MG63 (cell line): ENCODE measurements around the gene PSD4. TPM values are rescaled to one million over a fixed set of nuclear protein-coding genes. Genes with fewer than 3 reads are reported as not detected.
A peak's percentile ranks its signal among the peaks of the same experiment; 100 is the strongest.

Source experiments
- DNase-seq: peaks from one replicate; pipeline ENCODE4 v3.0.0-alpha.2; 2020
- H3K27me3 ChIP-seq: fragments of 250-450 bp; sonication (Bioruptor Pico); 2 replicates; pipeline ENCODE4 v1.5.1; 2020; ENCODE audit warnings: mild to moderate bottlenecking, moderate library complexity
- H3K36me3 ChIP-seq: fragments of 250-450 bp; sonication (Bioruptor Pico); 2 replicates; pipeline ENCODE4 v1.5.1; 2020; ENCODE audit warnings: mild to moderate bottlenecking, moderate library complexity
- H3K4me3 ChIP-seq: fragments of 250-450 bp; sonication (Bioruptor Pico); 2 replicates; pipeline ENCODE4 v1.5.1; 2020; ENCODE audit warnings: mild to moderate bottlenecking, moderate library complexity
- H3K9me3 ChIP-seq: fragments of 250-450 bp; sonication (Bioruptor Pico); 2 replicates; pipeline ENCODE4 v1.5.1; 2020; ENCODE audit warnings: mild to moderate bottlenecking, moderate library complexity
- total RNA-seq: library from RNA; depleted of rRNA; stranded (reverse); fragments of >200 nt; shearing (Covaris generic); gene quantifications from 2 replicates; pipeline ENCODE4 v1.2.3, GENCODE V29; 2014; ENCODE audit warnings: low replicate concordance

Gene PSD4
- total RNA-seq, 1 experiment from 2014 or later = 0.16 TPM

- Histone ChIP-seq H3K9me3 (no peaks in the 10 kb centered on the region), H3K4me3 (no peak overlapping the region), H3K36me3 (no peaks in the 10 kb centered on the region), H3K27me3 (no peaks in the 10 kb centered on the region)
- DNase-seq = no peak
Measured at GRCh38 chr2:113176696-113177355, 3.1 kb downstream of the PSD4 start.

GRCh38 chr2:113178069-113178746 is 4.4 kb downstream of the PSD4 start:
- no peak for DNase-seq
- H3K9me3 ChIP-seq = no peaks in the 10 kb centered on the region
- H3K4me3 ChIP-seq = no peak overlapping the region
- H3K36me3 ChIP-seq = no peaks in the 10 kb centered on the region
- no peaks in the 10 kb centered on the region for H3K27me3 ChIP-seq

GRCh38 chr2:113178891-113179290 is 5.1 kb downstream of the PSD4 start:
- Histone ChIP-seq H3K4me3 (no peak overlapping the region), H3K9me3 (no peaks in the 10 kb centered on the region), H3K27me3 (no peaks in the 10 kb centered on the region), H3K36me3 (no peaks in the 10 kb centered on the region)
- no peak for DNase-seq

DNA sequence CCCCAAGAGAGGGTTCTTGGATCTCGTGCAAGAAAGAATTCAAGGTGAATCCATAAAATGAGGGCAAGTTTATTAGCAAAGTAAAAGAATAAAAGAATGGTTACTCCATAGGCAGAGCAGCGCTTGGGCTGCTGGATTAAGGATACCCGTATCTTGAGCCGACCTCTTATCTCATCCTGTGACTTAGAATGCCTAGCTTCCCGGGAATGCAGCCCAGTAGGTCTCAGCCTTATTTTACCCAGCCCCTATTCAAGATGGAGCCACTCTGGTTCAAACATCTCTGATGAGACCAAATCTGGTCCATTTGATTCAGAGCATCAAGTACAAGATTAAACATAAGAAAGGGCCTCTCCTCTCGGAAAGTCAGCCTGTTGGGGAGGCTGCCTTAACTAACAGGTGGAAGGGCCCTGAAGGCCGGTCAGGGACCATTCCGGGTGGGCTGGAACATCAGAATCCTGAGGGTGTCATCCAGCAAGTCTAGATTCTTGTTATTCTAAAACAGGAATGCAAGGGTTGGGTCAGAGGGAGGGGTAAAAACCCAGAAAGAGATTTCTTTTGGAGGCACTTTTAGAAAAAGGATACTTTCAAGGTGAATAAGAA is 5.8 kb downstream of the PSD4 start:
- Histone ChIP-seq H3K27me3 (no peaks in the 10 kb centered on the region), H3K9me3 (no peaks in the 10 kb centered on the region), H3K4me3 (no peak overlapping the region), H3K36me3 (no peaks in the 10 kb centered on the region)
- DNase-seq = no peak

DNA sequence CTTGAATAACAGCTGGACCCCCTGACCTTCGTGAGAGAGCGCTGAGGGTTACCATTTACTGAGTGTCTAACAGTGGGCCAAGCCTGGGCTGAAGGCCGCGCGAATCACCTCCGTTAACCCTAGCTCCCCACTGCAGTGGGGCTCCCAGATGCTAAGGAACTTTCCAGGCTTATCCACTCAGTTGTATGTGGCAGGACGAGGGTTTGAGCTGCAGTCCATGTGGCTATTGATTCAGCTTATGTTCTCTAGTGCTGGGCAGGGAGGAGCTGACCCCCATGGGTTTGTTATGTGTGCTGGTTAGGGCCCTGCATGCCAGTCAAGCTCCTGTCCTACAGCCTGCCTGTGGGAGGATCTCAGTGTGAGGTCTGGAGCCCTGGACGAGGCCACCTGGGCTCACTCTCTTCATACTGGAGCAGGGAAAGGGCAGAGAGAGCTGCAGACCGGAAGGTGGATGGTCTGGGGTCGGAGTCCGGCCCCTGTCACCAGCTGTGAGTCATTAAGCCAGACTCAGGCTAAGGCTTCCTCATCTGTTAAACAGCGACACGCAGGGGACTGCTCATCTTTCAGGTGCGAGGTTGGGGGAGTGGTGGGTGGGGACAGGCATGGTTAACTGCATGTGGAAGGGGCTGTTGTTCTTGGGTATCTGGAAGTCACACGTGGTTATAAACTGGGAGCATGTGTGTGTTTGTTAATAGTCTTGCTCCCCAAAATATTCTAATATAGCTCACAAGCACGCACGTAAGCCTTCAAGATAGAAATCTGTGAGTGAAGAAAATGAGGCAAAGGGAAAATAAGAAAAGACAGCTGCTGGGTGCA is 6.6 kb downstream of the PSD4 start:
- H3K36me3 ChIP-seq = no peaks in the 10 kb centered on the region
- no peaks in the 10 kb centered on the region for H3K27me3 ChIP-seq
- no peak for DNase-seq
- no peaks in the 10 kb centered on the region for H3K9me3 ChIP-seq
- H3K4me3 ChIP-seq = no peak overlapping the region

DNA sequence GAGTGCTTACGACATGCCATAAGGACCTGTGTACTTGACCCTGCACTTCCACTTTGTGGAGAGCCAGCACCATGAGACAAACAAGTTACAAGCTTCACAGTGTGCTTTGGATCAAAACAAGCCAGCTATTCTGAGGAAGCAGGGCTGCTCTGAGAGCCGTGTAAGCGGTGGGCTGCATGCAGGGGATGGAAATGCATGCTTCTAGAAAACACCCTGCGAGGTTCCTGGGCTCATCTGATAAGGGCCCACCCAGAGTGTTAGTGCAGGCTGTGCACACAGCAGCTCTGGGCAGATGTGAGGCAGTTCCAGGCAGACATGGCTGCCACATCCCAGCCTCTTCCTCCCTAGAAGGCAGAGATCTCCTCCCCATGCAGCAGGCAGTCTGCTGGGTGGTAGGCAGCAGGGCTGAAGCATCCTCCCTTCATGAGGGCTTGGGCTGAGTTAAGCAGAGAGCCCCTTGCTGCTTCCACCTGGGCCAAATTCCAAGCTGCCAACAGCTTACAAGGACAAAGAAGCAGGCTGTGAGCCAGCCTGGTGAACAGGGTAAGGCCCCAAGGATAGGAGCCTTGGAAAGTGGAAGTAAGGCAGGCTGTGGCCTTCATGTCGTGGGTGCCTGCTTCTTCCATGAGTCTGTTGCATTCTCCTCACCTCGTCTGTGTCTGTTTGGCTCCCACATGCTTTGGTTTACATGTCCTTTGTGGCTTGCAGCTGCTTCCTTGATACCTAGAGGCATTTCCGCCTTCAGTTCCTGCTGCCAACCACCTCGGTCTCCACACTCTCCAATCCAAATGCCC is 7.7 kb downstream of the PSD4 start:
- H3K27me3 ChIP-seq = no peaks in the 10 kb centered on the region
- H3K36me3 ChIP-seq = no peaks in the 10 kb centered on the region
- no peak overlapping the region for H3K4me3 ChIP-seq
- no peaks in the 10 kb centered on the region for H3K9me3 ChIP-seq
- no peak for DNase-seq

- no peaks in the 10 kb centered on the region for H3K9me3 ChIP-seq
- no peak for DNase-seq
- no peaks in the 10 kb centered on the region for H3K36me3 ChIP-seq
- H3K4me3 ChIP-seq = no peak overlapping the region
- H3K27me3 ChIP-seq = no peaks in the 10 kb centered on the region
Measured at GRCh38 chr2:113182471-113183260, 8.9 kb downstream of the PSD4 start.

DNA sequence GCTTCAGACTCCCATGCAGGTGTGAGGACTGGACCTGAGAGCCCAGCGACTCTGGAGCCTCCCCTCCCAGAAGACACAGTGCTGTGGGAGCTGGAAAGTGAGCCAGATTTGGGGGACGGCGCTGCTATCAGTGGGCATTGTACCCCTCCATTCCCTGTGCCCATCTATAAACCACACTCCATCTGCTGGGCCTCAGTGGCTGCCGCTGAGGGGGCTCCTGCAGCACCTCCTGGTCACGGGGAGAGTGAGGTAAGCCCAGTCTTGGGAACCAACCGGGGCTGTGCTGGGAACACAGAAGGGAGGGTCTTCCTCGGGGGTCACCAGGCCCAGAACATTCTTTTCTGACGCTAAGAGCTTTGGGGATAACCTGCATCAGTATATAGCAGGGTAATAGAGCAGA is 9.5 kb downstream of the PSD4 start:
- Histone ChIP-seq H3K4me3 (no peak overlapping the region), H3K27me3 (no peaks in the 10 kb centered on the region), H3K36me3 (no peaks in the 10 kb centered on the region), H3K9me3 (no peaks in the 10 kb centered on the region)
- DNase-seq = no peak

DNA sequence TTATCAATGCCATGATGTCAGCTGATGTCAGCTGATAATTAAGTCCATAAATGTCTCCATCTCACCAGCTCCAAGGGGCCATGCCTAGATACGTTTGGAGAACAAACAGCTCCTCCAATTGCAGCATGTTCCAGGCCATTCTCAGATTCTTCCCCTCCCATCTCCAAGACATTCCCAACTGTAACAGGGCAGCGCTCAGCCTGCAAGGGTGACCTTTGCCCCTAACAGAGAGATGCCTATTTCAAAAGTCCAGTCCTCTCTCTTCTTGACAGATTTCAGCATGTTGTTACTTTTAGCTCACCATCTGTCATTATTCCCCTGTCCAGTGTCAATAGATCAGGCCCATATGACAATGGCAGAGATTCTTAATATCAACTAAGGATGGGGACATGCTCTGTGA is 9.9 kb downstream of the PSD4 start:
- Histone ChIP-seq H3K27me3 (no peaks in the 10 kb centered on the region), H3K4me3 (no peak overlapping the region), H3K9me3 (no peaks in the 10 kb centered on the region), H3K36me3 (no peaks in the 10 kb centered on the region)
- no peak for DNase-seq

- Histone ChIP-seq H3K27me3 (no peaks in the 10 kb centered on the region), H3K36me3 (no peaks in the 10 kb centered on the region), H3K4me3 (no peak overlapping the region), H3K9me3 (no peaks in the 10 kb centered on the region)
- DNase-seq = no peak
Measured at GRCh38 chr2:113184531-113185230, 10.9 kb downstream of the PSD4 start.

- Histone ChIP-seq H3K27me3 (no peaks in the 10 kb centered on the region), H3K4me3 (no peak overlapping the region), H3K36me3 (no peaks in the 10 kb centered on the region), H3K9me3 (no peaks in the 10 kb centered on the region)
- DNase-seq = peak; percentile 18
Measured at GRCh38 chr2:113185664-113186432, 12.1 kb downstream of the PSD4 start.

DNA sequence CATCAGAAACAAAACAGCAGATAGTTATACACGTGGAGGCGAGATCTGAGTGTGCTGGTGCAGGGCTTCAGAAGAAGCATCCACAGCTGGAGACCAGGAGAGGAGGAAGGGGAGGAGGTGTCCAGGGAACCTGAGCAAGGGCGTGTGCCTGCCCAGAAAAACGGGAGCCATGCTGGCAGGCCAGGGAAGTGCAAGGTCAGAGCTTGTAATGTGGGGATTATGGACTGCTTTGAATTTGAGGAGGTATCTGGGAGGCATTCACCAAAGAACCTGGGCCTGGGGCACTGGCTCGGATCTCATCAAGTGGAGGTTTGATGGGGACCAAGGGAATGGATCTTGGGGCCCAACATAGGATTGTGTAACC is 12.6 kb downstream of the PSD4 start:
- H3K36me3 ChIP-seq = no peaks in the 10 kb centered on the region
- H3K9me3 ChIP-seq = no peaks in the 10 kb centered on the region
- H3K4me3 ChIP-seq = no peak overlapping the region
- no peak for DNase-seq
- no peaks in the 10 kb centered on the region for H3K27me3 ChIP-seq

- no peak for DNase-seq
- Histone ChIP-seq H3K9me3 (no peaks in the 10 kb centered on the region), H3K27me3 (no peaks in the 10 kb centered on the region), H3K4me3 (no peak overlapping the region), H3K36me3 (no peaks in the 10 kb centered on the region)
Measured at GRCh38 chr2:113187771-113188170, 14.0 kb downstream of the PSD4 start.

DNA sequence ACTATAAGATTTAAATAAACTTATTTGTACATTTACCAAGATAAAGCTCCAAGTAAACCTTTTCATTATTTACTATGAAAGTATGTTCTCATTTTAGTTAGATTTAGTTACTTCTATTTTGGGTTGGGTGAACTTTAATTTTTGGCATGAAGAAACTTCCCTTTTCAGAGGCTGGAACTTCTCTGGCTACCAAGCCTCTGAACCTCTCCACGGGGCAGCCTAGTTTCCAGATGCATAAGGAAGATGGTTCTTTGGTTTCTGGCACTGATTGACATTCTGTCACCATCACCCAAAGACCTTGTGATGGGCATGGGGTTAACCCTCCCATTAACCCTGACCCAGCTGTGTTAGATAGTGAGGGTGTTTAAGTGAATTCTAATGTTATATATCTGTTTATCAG is 17.1 kb downstream of the PSD4 start:
- Histone ChIP-seq H3K4me3 (no peak overlapping the region), H3K9me3 (no peaks in the 10 kb centered on the region), H3K36me3 (no peaks in the 10 kb centered on the region), H3K27me3 (no peaks in the 10 kb centered on the region)
- no peak for DNase-seq
